CD4-positive, alpha-beta T cell (primary cell): Measurements from ENCODE around the gene PCBP4. TPM values are rescaled to one million over a fixed set of nuclear protein-coding genes. Genes with fewer than 3 reads are reported as not detected.

ENCODE experiments used
- ATAC-seq: fragments of 200-7000 bp; cut with Tn5 transposase; one replicate; pipeline ENCODE4 v1.10.0; 2022; ENCODE audit warnings: mild to moderate bottlenecking; ENCODE audit not compliant: poor library complexity
- CTCF ChIA-PET: fragments of 350-600 bp; sonication (Branson Sonifier 250); formaldehyde crosslinking; loops from one replicate; lab custom pipeline; 2021; ENCODE audit warnings: antibody characterized with exemption, inconsistent platforms; lab: Charles Lee
- POLR2A ChIA-PET: fragments of 350-600 bp; sonication (Branson Sonifier 250); formaldehyde crosslinking; loops from one replicate; lab custom pipeline; 2021; ENCODE audit warnings: antibody characterized with exemption, inconsistent platforms; lab: Charles Lee
- DNase-seq, 14 experiments: peaks; one replicate each; pipeline ENCODE4 v3.0.0-alpha.2; 2013 to 2020; ENCODE audit warnings: mixed read lengths in 2 of 14
- H3K27ac ChIP-seq, 2 donors: one replicate each; pipeline versions ENCODE4 v1.5.1 to v1.7.0; 2013; ENCODE audit warnings: low read length in 2 of 2, low read depth in 1 of 2, mild to moderate bottlenecking in 1 of 2
- H3K27me3 ChIP-seq, 2 experiments: 1 replicate in 1 of 2; 2 replicates in 1 of 2; pipeline versions ENCODE4 v1.6.1 to v1.7.0; 2013; ENCODE audit warnings: low read length in 2 of 2, control low read depth in 1 of 2, mild to moderate bottlenecking in 1 of 2, moderate library complexity in 1 of 2; ENCODE audit not compliant: insufficient read depth in 2 of 2, control insufficient read depth in 1 of 2
- H3K36me3 ChIP-seq: one replicate; pipeline ENCODE4 v1.6.1; 2013; ENCODE audit warnings: low read length, control low read depth; ENCODE audit not compliant: insufficient read depth
- H3K4me1 ChIP-seq: one replicate; pipeline ENCODE4 v1.6.1; 2013; ENCODE audit warnings: low read length, control low read depth; ENCODE audit not compliant: insufficient read depth
- H3K4me3 ChIP-seq: one replicate; pipeline ENCODE4 v1.5.1; 2013; ENCODE audit warnings: mild to moderate bottlenecking, low read length, moderate library complexity
- H3K9me3 ChIP-seq, 2 experiments: 1 replicate in 1 of 2; 2 replicates in 1 of 2; pipeline versions ENCODE4 v1.6.1 to v1.7.0; 2013; ENCODE audit warnings: low read length in 2 of 2, mild to moderate bottlenecking in 2 of 2, control low read depth in 1 of 2, moderate library complexity in 1 of 2; ENCODE audit not compliant: control insufficient read depth in 1 of 2, insufficient read depth in 1 of 2
- H3K27ac Mint-ChIP-seq: one replicate; pipeline ENCODE4 v1.8.0; 2020; ENCODE audit warnings: mixed read lengths
- H3K27me3 Mint-ChIP-seq: one replicate; pipeline ENCODE4 v1.8.0; 2021; ENCODE audit warnings: mixed read lengths
- H3K36me3 Mint-ChIP-seq: one replicate; pipeline ENCODE4 v1.8.0; 2021; ENCODE audit warnings: low read depth, mixed read lengths
- H3K4me1 Mint-ChIP-seq: one replicate; pipeline ENCODE4 v1.8.0; 2021; ENCODE audit warnings: low read depth, mixed read lengths
- H3K4me3 Mint-ChIP-seq: one replicate; pipeline ENCODE4 v1.8.0; 2020; ENCODE audit warnings: mild to moderate bottlenecking, mixed read lengths
- H3K9me3 Mint-ChIP-seq: one replicate; pipeline ENCODE4 v1.8.0; 2020; ENCODE audit warnings: mixed read lengths
- intact Hi-C, 2 experiments: fragments of 100-400 bp; cut with DNase I in 1 of 2; cut with micrococcal nuclease in 1 of 2; formaldehyde crosslinking; loops; one replicate each; pipeline versions ENCODE4 v1.15.1 to v1.9.0; 2023 to 2025; cut with DNase I, micrococcal nuclease
- total RNA-seq, 174 experiments: library from RNA in 2 of 174; stranded (reverse) in 2 of 174; gene quantifications; one replicate each; pipeline ENCODE4 v1.2.3 and lab custom pipeline; 2021 to 2026
- TF ChIP-seq, protein P1 (sequence below): fragments of 200-600 bp; IDR thresholded peaks from one replicate; pipeline ENCODE4 v1.8.0; 2022; ENCODE audit warnings: antibody characterized with exemption, mild to moderate bottlenecking

Gene PCBP4
- total RNA-seq, 2 experiments from 2014 or later: 14.7 to 16.8 TPM

DNA sequence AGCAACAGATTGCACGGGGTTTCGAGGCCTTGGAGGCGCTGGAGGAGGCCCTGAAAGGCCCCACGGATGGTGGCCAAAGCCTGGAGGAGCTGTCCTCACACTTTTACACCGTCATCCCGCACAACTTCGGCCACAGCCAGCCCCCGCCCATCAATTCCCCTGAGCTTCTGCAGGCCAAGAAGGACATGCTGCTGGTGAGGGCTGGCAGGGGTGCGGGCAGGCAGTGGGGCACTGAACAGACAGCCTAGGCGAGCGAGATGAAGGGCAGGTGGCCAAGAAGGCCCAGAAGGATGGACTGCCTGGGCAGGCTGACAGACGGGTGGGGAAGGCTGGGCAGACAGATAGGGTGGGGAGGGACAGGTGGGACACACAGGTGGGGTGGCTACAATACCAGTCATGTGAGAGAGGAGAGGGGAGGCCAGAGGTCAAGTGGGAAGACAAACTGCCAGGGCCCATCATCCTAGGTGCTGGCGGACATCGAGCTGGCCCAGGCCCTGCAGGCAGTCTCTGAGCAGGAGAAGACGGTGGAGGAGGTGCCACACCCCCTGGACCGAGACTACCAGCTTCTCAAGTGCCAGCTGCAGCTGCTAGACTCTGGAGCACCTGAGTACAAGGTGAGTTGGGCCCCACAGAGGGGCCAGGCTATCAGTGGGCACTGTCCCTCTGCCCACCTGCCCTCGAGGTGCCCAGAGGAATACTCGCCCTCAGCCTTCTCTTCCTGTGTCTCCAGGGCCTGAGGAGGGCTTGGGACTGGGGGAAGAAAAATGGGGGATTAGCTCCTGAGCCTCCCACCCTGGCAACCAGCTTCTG lies 22.0 kb downstream of the PCBP4 start:
- peaks cover 30% of the 10 kb centered on the region for H3K4me1 ChIP-seq
- intact Hi-C loops: loop anchor here in 1 of 2 experiments (10.0 kb wide), 1 partner anchor 560 kb away; the partner anchor contains the start of gene MANF
- no peaks in the 10 kb centered on the region for H3K9me3 ChIP-seq
- Mint-ChIP-seq H3K4me1 (peaks cover 28% of the 10 kb centered on the region), H3K27me3 (no peaks in the 10 kb centered on the region), H3K27ac (no peak overlapping the region), H3K9me3 (no peaks in the 10 kb centered on the region), H3K36me3 (peaks cover 15% of the 10 kb centered on the region), H3K4me3 (peak overlapping the region; percentile 7)
- CTCF ChIA-PET: interaction anchor here (0.6 to 2.2 kb wide), 2 partner anchors 29 to 36 kb away, joined by 4 to 8 read pairs; partner anchors contain the start of genes ABHD14A and ABHD14B
- no peaks in the 10 kb centered on the region for H3K27me3 ChIP-seq
- H3K4me3 ChIP-seq: no peak overlapping the region
- DNase-seq (peak in 1 of 14 experiments; percentile 24), ATAC-seq (no peak)
- no peaks in the 10 kb centered on the region for H3K36me3 ChIP-seq
- no peak overlapping the region for H3K27ac ChIP-seq
- POLR2A ChIA-PET: interaction anchor here (0.9 to 1.3 kb wide), 2 partner anchors 29 to 51 kb away, joined by 3 read pairs; partner anchors contain the start of genes ABHD14B and RPL29
- TF ChIP-seq, protein P1, sequence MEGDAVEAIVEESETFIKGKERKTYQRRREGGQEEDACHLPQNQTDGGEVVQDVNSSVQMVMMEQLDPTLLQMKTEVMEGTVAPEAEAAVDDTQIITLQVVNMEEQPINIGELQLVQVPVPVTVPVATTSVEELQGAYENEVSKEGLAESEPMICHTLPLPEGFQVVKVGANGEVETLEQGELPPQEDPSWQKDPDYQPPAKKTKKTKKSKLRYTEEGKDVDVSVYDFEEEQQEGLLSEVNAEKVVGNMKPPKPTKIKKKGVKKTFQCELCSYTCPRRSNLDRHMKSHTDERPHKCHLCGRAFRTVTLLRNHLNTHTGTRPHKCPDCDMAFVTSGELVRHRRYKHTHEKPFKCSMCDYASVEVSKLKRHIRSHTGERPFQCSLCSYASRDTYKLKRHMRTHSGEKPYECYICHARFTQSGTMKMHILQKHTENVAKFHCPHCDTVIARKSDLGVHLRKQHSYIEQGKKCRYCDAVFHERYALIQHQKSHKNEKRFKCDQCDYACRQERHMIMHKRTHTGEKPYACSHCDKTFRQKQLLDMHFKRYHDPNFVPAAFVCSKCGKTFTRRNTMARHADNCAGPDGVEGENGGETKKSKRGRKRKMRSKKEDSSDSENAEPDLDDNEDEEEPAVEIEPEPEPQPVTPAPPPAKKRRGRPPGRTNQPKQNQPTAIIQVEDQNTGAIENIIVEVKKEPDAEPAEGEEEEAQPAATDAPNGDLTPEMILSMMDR: no peak

DNA sequence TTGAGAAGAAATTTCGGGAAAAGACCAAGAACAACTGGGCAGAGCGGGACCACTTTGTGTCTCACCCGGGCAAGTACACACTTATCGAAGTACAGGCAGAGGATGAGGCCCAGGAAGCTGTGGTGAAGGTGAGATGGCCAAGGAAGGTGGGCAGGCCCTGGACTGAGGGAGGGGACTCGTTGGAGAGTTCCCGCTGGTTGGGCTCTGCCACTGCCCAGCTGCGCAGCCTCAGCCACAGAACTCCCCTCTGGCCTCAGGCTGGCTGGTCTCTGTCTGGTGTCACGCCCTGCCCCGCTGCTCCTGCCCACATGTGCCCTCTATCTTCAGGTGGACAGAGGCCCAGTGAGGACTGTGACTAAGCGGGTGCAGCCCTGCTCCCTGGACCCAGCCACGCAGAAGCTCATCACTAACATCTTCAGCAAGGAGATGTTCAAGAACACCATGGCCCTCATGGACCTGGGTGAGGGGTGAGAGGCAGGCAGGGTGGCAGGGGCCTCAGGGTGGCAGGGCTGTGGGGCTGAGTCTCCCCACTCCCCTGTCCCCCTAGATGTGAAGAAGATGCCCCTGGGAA lies 22.7 kb downstream of the PCBP4 start:
- H3K9me3 Mint-ChIP-seq: no peaks in the 10 kb centered on the region
- ChIA-PET POLR2A (interaction anchor here (1.3 kb wide), 1 partner anchor 29 kb away, joined by 3 read pairs; the partner anchor contains the start of gene ABHD14B), CTCF (interaction anchor here (2.2 kb wide), 1 partner anchor 29 kb away, joined by 8 read pairs; the partner anchor contains the start of genes ABHD14A and ABHD14B)
- no peak overlapping the region for H3K27ac Mint-ChIP-seq
- H3K36me3 Mint-ChIP-seq: peaks cover 15% of the 10 kb centered on the region
- H3K27ac ChIP-seq: no peak overlapping the region
- ATAC-seq (no peak), DNase-seq (no peak)
- H3K4me1 ChIP-seq: peaks cover 32% of the 10 kb centered on the region
- intact Hi-C loops: loop anchor here in 1 of 2 experiments (5.0 to 10.0 kb wide), 2 partner anchors 442 to 560 kb away; partner anchors contain the start of genes DCAF1 and MANF
- TF ChIP-seq, protein P1: no peak
- no peaks in the 10 kb centered on the region for H3K36me3 ChIP-seq
- H3K27me3 ChIP-seq: no peaks in the 10 kb centered on the region
- no peak overlapping the region for H3K4me3 Mint-ChIP-seq
- no peaks in the 10 kb centered on the region for H3K9me3 ChIP-seq
- H3K4me1 Mint-ChIP-seq: peaks cover 30% of the 10 kb centered on the region
- no peaks in the 10 kb centered on the region for H3K27me3 Mint-ChIP-seq
- no peak overlapping the region for H3K4me3 ChIP-seq
